ENCODE measurements around the gene POU5F1.

GRCh38 chr6:31115941-31116560, 54.4 kb downstream of the POU5F1 start:
- TF ChIP-seq CTCF (conservative IDR thresholded peaks at IDR 0.05; ENCODE audit: low read length): no peak
- no peak for TF ChIP-seq EZH2phosphoT487 (IDR thresholded peaks at IDR 0.05; ENCODE audit: borderline replicate concordance, low read depth, low read length)

All from OCI-LY7 (cell line).